B cell (primary cell): ENCODE measurements around the gene CPNE5. TPM values are rescaled to one million over a fixed set of nuclear protein-coding genes. Genes with fewer than 3 reads are reported as not detected.

Experiments
- ATAC-seq: fragments of 200-7000 bp; cut with Tn5 transposase; one replicate; pipeline ENCODE4 v1.10.0; 2021; ENCODE audit warnings: low read depth, mild to moderate bottlenecking, moderate number of reproducible peaks, moderate library complexity
- CTCF ChIA-PET: fragments of 350-600 bp; sonication (Branson Sonifier 250); formaldehyde crosslinking; loops from one replicate; lab custom pipeline; 2021; ENCODE audit warnings: antibody characterized with exemption, inconsistent platforms; lab: Charles Lee
- POLR2A ChIA-PET: fragments of 350-600 bp; sonication (Branson Sonifier 250); formaldehyde crosslinking; loops from one replicate; lab custom pipeline; 2021; ENCODE audit warnings: antibody characterized with exemption; lab: Charles Lee
- DNase-seq: peaks from one replicate; pipeline ENCODE4 v3.0.0; 2013
- H2AFZ ChIP-seq: 2 replicates; pipeline ENCODE4 v1.6.1; 2012; ENCODE audit warnings: mild to moderate bottlenecking, low read depth, low read length; ENCODE audit not compliant: insufficient read depth, poor library complexity, severe bottlenecking
- H3K27ac ChIP-seq, 2 donors: 1 replicate in 1 of 2; 2 replicates in 1 of 2; pipeline ENCODE4 v1.5.1; 2012 to 2013; ENCODE audit warnings: low read length in 2 of 2, mild to moderate bottlenecking in 2 of 2, moderate library complexity in 1 of 2
- H3K27me3 ChIP-seq, 4 experiments: fragments of 200-600 bp in 1 of 4; sonication (generic) in 1 of 4; replicated peaks in 1 of 4; 1 replicate in 2 of 4; 2 replicates in 2 of 4; pipeline versions ENCODE4 v1.6.1 to v1.7.0; 2013 to 2016; ENCODE audit warnings: low read length in 3 of 4, mild to moderate bottlenecking in 2 of 4, mixed read lengths in 1 of 4, moderate library complexity in 1 of 4; ENCODE audit not compliant: insufficient read depth in 4 of 4, control insufficient read depth in 3 of 4; ENCODE audit errors: control extremely low read depth in 1 of 4
- H3K36me3 ChIP-seq, 2 experiments: replicated peaks in 1 of 2; 1 replicate in 1 of 2; 2 replicates in 1 of 2; pipeline versions ENCODE4 v1.6.1 to v1.7.1; 2013; ENCODE audit warnings: low read length in 1 of 2; ENCODE audit not compliant: insufficient read depth in 2 of 2, control insufficient read depth in 1 of 2; ENCODE audit errors: control extremely low read depth in 1 of 2, extremely low read depth in 1 of 2
- H3K4me1 ChIP-seq, 2 donors: fragments of 200-600 bp in 1 of 2; sonication (generic) in 1 of 2; 1 replicate in 1 of 2; 2 replicates in 1 of 2; pipeline versions ENCODE4 v1.5.1 to v1.6.1; 2013 to 2017; ENCODE audit warnings: low read length in 2 of 2; ENCODE audit not compliant: control insufficient read depth in 2 of 2, insufficient read depth in 2 of 2
- H3K4me2 ChIP-seq: replicated peaks from 2 replicates; pipeline ENCODE3; 2012; ENCODE audit warnings: mild to moderate bottlenecking, low read depth, low read length; ENCODE audit not compliant: poor library complexity, severe bottlenecking
- H3K4me3 ChIP-seq, 5 experiments: fragments of 200-600 bp in 1 of 5; sonication (generic) in 1 of 5; 1 replicate in 3 of 5; 2 replicates in 2 of 5; pipeline versions ENCODE4 v1.5.1 to v1.7.0; 2011 to 2016; ENCODE audit warnings: low read length in 4 of 5, mild to moderate bottlenecking in 4 of 5, low read depth in 2 of 5, control low read depth in 1 of 5, moderate library complexity in 1 of 5; ENCODE audit not compliant: insufficient read depth in 1 of 5; ENCODE audit errors: control extremely low read depth in 1 of 5, extremely low read depth in 1 of 5
- H3K79me2 ChIP-seq: fragments of 200-600 bp; sonication (generic); one replicate; pipeline ENCODE4 v1.6.0; 2016; ENCODE audit warnings: low read length; ENCODE audit not compliant: control insufficient read depth, insufficient read depth
- H3K9ac ChIP-seq: fragments of 200-600 bp; sonication (generic); 2 replicates; pipeline ENCODE4 v1.6.1; 2017; ENCODE audit warnings: mild to moderate bottlenecking, low read length, moderate library complexity
- H3K9me3 ChIP-seq, 3 donors: one replicate each; pipeline versions ENCODE4 v1.6.1 to v1.7.1; 2013; ENCODE audit warnings: low read length in 2 of 3; ENCODE audit not compliant: control insufficient read depth in 2 of 3, insufficient read depth in 1 of 3; ENCODE audit errors: control extremely low read depth in 1 of 3
- H4K20me1 ChIP-seq: 2 replicates; pipeline ENCODE4 v1.6.0; 2012; ENCODE audit warnings: mild to moderate bottlenecking, low read length; ENCODE audit not compliant: insufficient read depth, control insufficient read depth, poor library complexity, severe bottlenecking
- H3K27ac Mint-ChIP-seq: one replicate; pipeline ENCODE4 v1.8.0; 2021; ENCODE audit warnings: mixed read lengths
- H3K27me3 Mint-ChIP-seq: one replicate; pipeline ENCODE4 v1.8.0; 2021; ENCODE audit warnings: mixed read lengths
- H3K4me1 Mint-ChIP-seq: one replicate; pipeline ENCODE4 v1.8.0; 2021; ENCODE audit warnings: mixed read lengths
- H3K4me3 Mint-ChIP-seq: one replicate; pipeline ENCODE4 v1.8.0; 2021; ENCODE audit warnings: mixed read lengths
- H3K9me3 Mint-ChIP-seq: one replicate; pipeline ENCODE4 v1.8.0; 2022; ENCODE audit warnings: mixed read lengths; ENCODE audit not compliant: insufficient read depth
- CTCF ChIP-seq: fragments of 200-600 bp; IDR thresholded peaks from one replicate; pipeline ENCODE4 v1.8.0; 2022; ENCODE audit warnings: antibody characterized with exemption, mild to moderate bottlenecking
- EZH2 ChIP-seq: IDR thresholded peaks from 2 replicates; pipeline ENCODE4 v1.6.1; 2012; ENCODE audit warnings: borderline replicate concordance, low read depth, mild to moderate bottlenecking, moderate library complexity, low read length; ENCODE audit not compliant: insufficient read depth, poor library complexity, severe bottlenecking
- WGBS: methylation state at CpG from one replicate; pipeline ENCODE4 v1.1.5; 2013; ENCODE audit warnings: missing lambda C conversion rate; ENCODE audit not compliant: insufficient coverage; 5-methylcytosine and 5-hydroxymethylcytosine counted together
- intact Hi-C: fragments of 100-400 bp; cut with micrococcal nuclease; formaldehyde crosslinking; loops from one replicate; pipeline ENCODE4 v1.10.0; 2022
- polyA plus RNA-seq: library from polyadenylated mRNA; depleted of rRNA; stranded (reverse); fragments of >200 nt; gene quantifications from 2 replicates; pipeline ENCODE4 v1.2.3, GENCODE V29; 2012
- total RNA-seq, 2 donors: library from RNA; stranded (reverse); fragments of 120-200 nt in 1 of 2; gene quantifications; 1 replicate in 1 of 2; 2 replicates in 1 of 2; pipeline versions ENCODE4 v1.2.3 to v1.2.4, GENCODE V29; 2013 to 2022

Gene CPNE5
- total and polyA plus RNA-seq, 2 donors (not counting 1 experiment from before 2014, with no cell fraction given) = 49.8 to 357 TPM

GRCh38 chr6:36847152-36847551, 7.9 kb upstream of the CPNE5 start:
- Histone ChIP-seq H3K79me2 (no peaks in the 10 kb centered on the region), H3K27ac (no peak overlapping the region), H2AFZ (no peak overlapping the region), H3K9ac (no peak overlapping the region), H3K4me2 (no peak overlapping the region), H3K36me3 (no peaks in the 10 kb centered on the region), H4K20me1 (no peaks in the 10 kb centered on the region), H3K27me3 (peaks cover 0 to 11% (median 5%) of the 10 kb centered on the region in 4 experiments), H3K4me1 (peaks cover 0 to 8% of the 10 kb centered on the region in 2 donors), H3K4me3 (no peak overlapping the region), H3K9me3 (peaks cover 0 to 12% (median 12%) of the 10 kb centered on the region in 3 donors)
- 100% methylated on average over 2 of the region's 4 CpGs for WGBS
- peaks cover 3% of the 10 kb centered on the region for H3K27me3 Mint-ChIP-seq
- no peak overlapping the region for H3K27ac Mint-ChIP-seq
- H3K9me3 Mint-ChIP-seq = peaks cover 4% of the 10 kb centered on the region
- ATAC-seq (no peak), DNase-seq (no peak)
- intact Hi-C loops = no loop called here
- TF ChIP-seq CTCF (no peak), EZH2 (no peak)
- CTCF ChIA-PET = interaction anchor here (0.8 to 7.8 kb wide), 3 partner anchors 13 to 223 kb away, joined by 3 to 92 read pairs (median 4); no protein-coding TSS in a partner anchor
- POLR2A ChIA-PET = no interaction called here
- H3K4me3 Mint-ChIP-seq = no peak overlapping the region
- H3K4me1 Mint-ChIP-seq = peaks cover 8% of the 10 kb centered on the region

GRCh38 chr6:36845233-36845632, 6.0 kb upstream of the CPNE5 start:
- Histone ChIP-seq H3K4me3 (no peak overlapping the region), H3K27me3 (peaks cover 0 to 19% (median 10%) of the 10 kb centered on the region in 4 experiments), H3K79me2 (no peaks in the 10 kb centered on the region), H3K4me2 (no peak overlapping the region), H3K9ac (no peak overlapping the region), H3K4me1 (peaks cover 7 to 15% of the 10 kb centered on the region in 2 donors), H4K20me1 (no peaks in the 10 kb centered on the region), H3K27ac (no peak overlapping the region), H3K9me3 (peaks cover 0 to 3% (median 3%) of the 10 kb centered on the region in 3 donors), H3K36me3 (no peaks in the 10 kb centered on the region), H2AFZ (no peak overlapping the region)
- ATAC-seq (no peak), DNase-seq (no peak)
- CTCF ChIA-PET = no interaction called here
- Mint-ChIP-seq H3K4me3 (no peak overlapping the region), H3K27ac (no peak overlapping the region), H3K4me1 (peaks cover 14% of the 10 kb centered on the region), H3K9me3 (peaks cover 3% of the 10 kb centered on the region), H3K27me3 (peaks cover 11% of the 10 kb centered on the region)
- 93% methylated on average over 4 of the region's 4 CpGs for WGBS
- TF ChIP-seq CTCF = no peak
- no peak for TF ChIP-seq EZH2
- POLR2A ChIA-PET = no interaction called here
- intact Hi-C loops = no loop called here
